ENCODE results near the gene NSMCE4A. TPM values are rescaled to one million over a fixed set of nuclear protein-coding genes. Genes with fewer than 3 reads are reported as not detected.
A peak's percentile ranks its signal among the peaks of the same experiment; 100 is the strongest.

The NSMCE4A gene
- total and polyA plus RNA-seq, 9 of the 15 experiments (the other 6 are each of a cell fraction or from before 2014, with no cell fraction given) = 8.4 to 88.5 (median 46.4) TPM

DNA sequence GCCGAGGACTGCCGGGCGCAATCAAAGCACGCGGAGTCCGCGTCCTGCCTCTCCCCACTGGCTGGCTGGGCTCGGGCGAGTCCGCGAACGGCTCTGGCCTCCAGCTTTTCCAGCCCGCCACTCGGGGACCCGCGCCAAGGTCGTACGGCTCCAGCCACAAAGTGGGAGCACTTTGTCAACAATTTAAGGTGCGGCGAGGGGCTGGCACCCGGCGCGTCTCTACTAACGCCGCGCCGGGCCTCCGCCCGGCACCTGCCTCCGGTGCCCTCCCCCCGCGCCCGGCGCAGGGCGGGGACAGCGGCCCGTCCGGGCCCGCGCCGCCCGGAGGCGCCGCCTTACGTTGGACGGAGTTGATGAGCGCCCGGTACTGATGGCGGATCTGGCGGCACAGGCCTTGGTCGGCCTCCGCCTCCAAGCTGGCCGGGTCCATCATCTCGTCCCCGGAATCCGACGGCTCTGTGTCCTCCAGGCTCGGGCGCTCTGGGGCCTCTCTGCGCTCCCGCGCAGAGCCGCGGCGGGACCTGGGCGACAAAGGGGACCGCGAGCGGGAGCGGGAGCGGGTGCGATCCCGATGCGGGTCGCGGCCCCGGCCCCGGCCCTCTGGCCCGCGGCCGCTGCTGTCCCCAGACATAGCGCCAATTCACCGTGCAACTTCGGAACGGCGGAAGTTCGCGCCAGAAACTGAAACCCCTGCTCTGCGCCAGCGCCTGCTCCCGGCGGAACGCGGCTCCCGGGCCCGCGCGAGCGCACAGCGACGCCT, at the start of gene NSMCE4A (continued):
- TF ChIP-seq SMC3 (conservative IDR thresholded peaks at IDR 0.05; ENCODE audit: insufficient read depth, low read depth, low read length) (no peak), BRCA1 (IDR thresholded peaks at IDR 0.05) (no peak), BRCA1 (CRISPR knock-in tag; IDR thresholded peaks at IDR 0.05) (no peak), SIRT6 (IDR thresholded peaks at IDR 0.05; ENCODE audit: low read depth, low read length) (no peak), ZC3H8 (IDR thresholded peaks at IDR 0.05) (no peak), ARID2 (IDR thresholded peaks at IDR 0.05) (no peak), ARID1B (IDR thresholded peaks at IDR 0.05) (no peak), POLR2AphosphoS5 (IDR thresholded peaks at IDR 0.05; ENCODE audit: control insufficient read depth, insufficient read depth, low read depth, low read length) (0 out of 2 replicates have a peak, but pooled peaks have one; percentile 28), SETDB1 (IDR thresholded peaks at IDR 0.05; ENCODE audit: low read length) (no peak), ZNF133 (CRISPR knock-in tag; IDR thresholded peaks at IDR 0.05) (no peak), NEUROD1 (IDR thresholded peaks at IDR 0.05; ENCODE audit: borderline replicate concordance, low read depth, low read length, partially characterized antibody) (no peak), GATAD2A (IDR thresholded peaks at IDR 0.05) (no peak), ZBTB8A (IDR thresholded peaks at IDR 0.05; ENCODE audit: partially characterized antibody) (no peak), CBFA2T3 (IDR thresholded peaks at IDR 0.05) (no peak)
- TF ChIP-seq, protein P1, sequence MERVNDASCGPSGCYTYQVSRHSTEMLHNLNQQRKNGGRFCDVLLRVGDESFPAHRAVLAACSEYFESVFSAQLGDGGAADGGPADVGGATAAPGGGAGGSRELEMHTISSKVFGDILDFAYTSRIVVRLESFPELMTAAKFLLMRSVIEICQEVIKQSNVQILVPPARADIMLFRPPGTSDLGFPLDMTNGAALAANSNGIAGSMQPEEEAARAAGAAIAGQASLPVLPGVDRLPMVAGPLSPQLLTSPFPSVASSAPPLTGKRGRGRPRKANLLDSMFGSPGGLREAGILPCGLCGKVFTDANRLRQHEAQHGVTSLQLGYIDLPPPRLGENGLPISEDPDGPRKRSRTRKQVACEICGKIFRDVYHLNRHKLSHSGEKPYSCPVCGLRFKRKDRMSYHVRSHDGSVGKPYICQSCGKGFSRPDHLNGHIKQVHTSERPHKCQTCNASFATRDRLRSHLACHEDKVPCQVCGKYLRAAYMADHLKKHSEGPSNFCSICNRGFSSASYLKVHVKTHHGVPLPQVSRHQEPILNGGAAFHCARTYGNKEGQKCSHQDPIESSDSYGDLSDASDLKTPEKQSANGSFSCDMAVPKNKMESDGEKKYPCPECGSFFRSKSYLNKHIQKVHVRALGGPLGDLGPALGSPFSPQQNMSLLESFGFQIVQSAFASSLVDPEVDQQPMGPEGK (CRISPR knock-in tag; IDR thresholded peaks at IDR 0.05; ENCODE audit: borderline replicate concordance) = no peak
- TF ChIP-seq, protein P2, sequence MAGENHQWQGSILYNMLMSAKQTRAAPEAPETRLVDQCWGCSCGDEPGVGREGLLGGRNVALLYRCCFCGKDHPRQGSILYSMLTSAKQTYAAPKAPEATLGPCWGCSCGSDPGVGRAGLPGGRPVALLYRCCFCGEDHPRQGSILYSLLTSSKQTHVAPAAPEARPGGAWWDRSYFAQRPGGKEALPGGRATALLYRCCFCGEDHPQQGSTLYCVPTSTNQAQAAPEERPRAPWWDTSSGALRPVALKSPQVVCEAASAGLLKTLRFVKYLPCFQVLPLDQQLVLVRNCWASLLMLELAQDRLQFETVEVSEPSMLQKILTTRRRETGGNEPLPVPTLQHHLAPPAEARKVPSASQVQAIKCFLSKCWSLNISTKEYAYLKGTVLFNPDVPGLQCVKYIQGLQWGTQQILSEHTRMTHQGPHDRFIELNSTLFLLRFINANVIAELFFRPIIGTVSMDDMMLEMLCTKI (IDR thresholded peaks at IDR 0.05; ENCODE audit: partially characterized antibody) = no peak
- TF ChIP-seq, protein P3, sequence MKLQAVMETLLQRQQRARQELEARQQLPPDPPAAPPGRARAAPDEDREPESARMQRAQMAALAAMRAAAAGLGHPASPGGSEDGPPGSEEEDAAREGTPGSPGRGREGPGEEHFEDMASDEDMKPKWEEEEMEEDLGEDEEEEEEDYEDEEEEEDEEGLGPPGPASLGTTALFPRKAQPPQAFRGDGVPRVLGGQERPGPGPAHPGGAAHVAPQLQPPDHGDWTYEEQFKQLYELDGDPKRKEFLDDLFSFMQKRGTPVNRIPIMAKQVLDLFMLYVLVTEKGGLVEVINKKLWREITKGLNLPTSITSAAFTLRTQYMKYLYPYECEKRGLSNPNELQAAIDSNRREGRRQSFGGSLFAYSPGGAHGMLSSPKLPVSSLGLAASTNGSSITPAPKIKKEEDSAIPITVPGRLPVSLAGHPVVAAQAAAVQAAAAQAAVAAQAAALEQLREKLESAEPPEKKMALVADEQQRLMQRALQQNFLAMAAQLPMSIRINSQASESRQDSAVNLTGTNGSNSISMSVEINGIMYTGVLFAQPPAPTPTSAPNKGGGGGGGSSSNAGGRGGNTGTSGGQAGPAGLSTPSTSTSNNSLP (IDR thresholded peaks at IDR 0.05; ENCODE audit: borderline replicate concordance, low read depth, low read length) = no peak
- TF ChIP-seq, protein P4, sequence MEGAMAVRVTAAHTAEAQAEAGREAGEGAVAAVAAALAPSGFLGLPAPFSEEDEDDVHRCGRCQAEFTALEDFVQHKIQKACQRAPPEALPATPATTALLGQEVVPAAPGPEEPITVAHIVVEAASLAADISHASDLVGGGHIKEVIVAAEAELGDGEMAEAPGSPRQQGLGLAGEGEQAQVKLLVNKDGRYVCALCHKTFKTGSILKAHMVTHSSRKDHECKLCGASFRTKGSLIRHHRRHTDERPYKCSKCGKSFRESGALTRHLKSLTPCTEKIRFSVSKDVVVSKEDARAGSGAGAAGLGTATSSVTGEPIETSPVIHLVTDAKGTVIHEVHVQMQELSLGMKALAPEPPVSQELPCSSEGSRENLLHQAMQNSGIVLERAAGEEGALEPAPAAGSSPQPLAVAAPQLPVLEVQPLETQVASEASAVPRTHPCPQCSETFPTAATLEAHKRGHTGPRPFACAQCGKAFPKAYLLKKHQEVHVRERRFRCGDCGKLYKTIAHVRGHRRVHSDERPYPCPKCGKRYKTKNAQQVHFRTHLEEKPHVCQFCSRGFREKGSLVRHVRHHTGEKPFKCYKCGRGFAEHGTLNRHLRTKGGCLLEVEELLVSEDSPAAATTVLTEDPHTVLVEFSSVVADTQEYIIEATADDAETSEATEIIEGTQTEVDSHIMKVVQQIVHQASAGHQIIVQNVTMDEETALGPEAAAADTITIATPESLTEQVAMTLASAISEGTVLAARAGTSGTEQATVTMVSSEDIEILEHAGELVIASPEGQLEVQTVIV (CRISPR knock-in tag; IDR thresholded peaks at IDR 0.05; ENCODE audit: borderline replicate concordance) = no peak
- TF ChIP-seq, protein P5, sequence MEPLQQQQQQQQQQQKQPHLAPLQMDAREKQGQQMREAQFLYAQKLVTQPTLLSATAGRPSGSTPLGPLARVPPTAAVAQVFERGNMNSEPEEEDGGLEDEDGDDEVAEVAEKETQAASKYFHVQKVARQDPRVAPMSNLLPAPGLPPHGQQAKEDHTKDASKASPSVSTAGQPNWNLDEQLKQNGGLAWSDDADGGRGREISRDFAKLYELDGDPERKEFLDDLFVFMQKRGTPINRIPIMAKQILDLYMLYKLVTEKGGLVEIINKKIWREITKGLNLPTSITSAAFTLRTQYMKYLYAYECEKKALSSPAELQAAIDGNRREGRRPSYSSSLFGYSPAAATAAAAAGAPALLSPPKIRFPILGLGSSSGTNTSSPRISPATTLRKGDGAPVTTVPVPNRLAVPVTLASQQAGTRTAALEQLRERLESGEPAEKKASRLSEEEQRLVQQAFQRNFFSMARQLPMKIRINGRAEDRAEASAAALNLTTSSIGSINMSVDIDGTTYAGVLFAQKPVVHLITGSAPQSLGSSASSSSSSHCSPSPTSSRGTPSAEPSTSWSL (CRISPR knock-in tag; IDR thresholded peaks at IDR 0.05; ENCODE audit: borderline replicate concordance) = no peak

Measured in K562 (cell line).